T-cell (primary cell): ENCODE results near the gene RPS19. TPM values are rescaled to one million over a fixed set of nuclear protein-coding genes. Genes with fewer than 3 reads are reported as not detected.
A peak's percentile ranks its signal among the peaks of the same experiment; 100 is the strongest.

ENCODE experiments used
- ATAC-seq, 4 experiments: fragments of 200-7000 bp in 3 of 4; fragments of 150-1000 bp in 1 of 4; cut with Tn5 transposase; replicated peaks in 1 of 4; 1 replicate in 3 of 4; 2 replicates in 1 of 4; pipeline ENCODE4 v1.10.0; 2021; ENCODE audit warnings: moderate library complexity in 3 of 4, mild to moderate bottlenecking in 2 of 4, moderate number of reproducible peaks in 1 of 4
- CTCF ChIA-PET, 2 donors: fragments of 300-600 bp; sonication (Branson Sonifier 250); formaldehyde crosslinking; loops; one replicate each; lab custom pipeline; 2022; ENCODE audit warnings: antibody characterized with exemption in 2 of 2; lab: Charles Lee
- POLR2A ChIA-PET, 2 donors: fragments of 300-600 bp; sonication (Branson Sonifier 250); formaldehyde crosslinking; loops; one replicate each; lab custom pipeline; 2022; ENCODE audit warnings: antibody characterized with exemption in 2 of 2; lab: Charles Lee
- DNase-seq, 35 experiments: peaks; one replicate each; pipeline versions ENCODE4 v3.0.0 to v3.0.0-alpha.2; 2013 to 2023
- H3K27ac ChIP-seq: one replicate; pipeline ENCODE4 v1.5.1; 2013; ENCODE audit warnings: low read length
- H3K27me3 ChIP-seq, 2 experiments: replicated peaks in 1 of 2; 1 replicate in 1 of 2; 2 replicates in 1 of 2; pipeline versions ENCODE4 v1.6.1 to v1.7.0; 2013; ENCODE audit warnings: low read length in 1 of 2, mixed read lengths in 1 of 2; ENCODE audit not compliant: control insufficient read depth in 2 of 2, insufficient read depth in 2 of 2; ENCODE audit errors: extremely low read depth in 1 of 2
- H3K36me3 ChIP-seq, 2 donors: 1 replicate in 1 of 2; 2 replicates in 1 of 2; pipeline versions ENCODE4 v1.6.1 to v1.7.0; 2013; ENCODE audit warnings: low read length in 1 of 2; ENCODE audit not compliant: control insufficient read depth in 2 of 2, insufficient read depth in 1 of 2; ENCODE audit errors: extremely low read depth in 1 of 2
- H3K4me1 ChIP-seq, 2 experiments: 1 replicate in 1 of 2; 2 replicates in 1 of 2; pipeline versions ENCODE4 v1.6.1 to v1.7.0; 2013; ENCODE audit warnings: low read length in 2 of 2, mixed read lengths in 1 of 2; ENCODE audit not compliant: insufficient read depth in 2 of 2, control insufficient read depth in 1 of 2; ENCODE audit errors: extremely low read depth in 1 of 2
- H3K4me3 ChIP-seq, 2 donors: 1 replicate in 1 of 2; 2 replicates in 1 of 2; pipeline versions ENCODE4 v1.5.1 to v1.7.0; 2013; ENCODE audit warnings: mild to moderate bottlenecking in 2 of 2, low read length in 1 of 2, moderate library complexity in 1 of 2; ENCODE audit not compliant: control insufficient read depth in 1 of 2; ENCODE audit errors: extremely low read depth in 1 of 2
- H3K9me3 ChIP-seq: 2 replicates; pipeline ENCODE4 v1.7.0; 2013
- H3K27ac Mint-ChIP-seq, 2 donors: one replicate each; pipeline ENCODE4 v1.8.0; 2020 to 2021; ENCODE audit warnings: mild to moderate bottlenecking in 2 of 2, mixed read lengths in 2 of 2
- H3K27me3 Mint-ChIP-seq, 2 donors: one replicate each; pipeline ENCODE4 v1.8.0; 2021 to 2022; ENCODE audit warnings: mixed read lengths in 2 of 2
- H3K36me3 Mint-ChIP-seq: one replicate; pipeline ENCODE4 v1.8.0; 2021; ENCODE audit warnings: mixed read lengths
- H3K4me1 Mint-ChIP-seq, 3 donors: one replicate each; pipeline ENCODE4 v1.8.0; 2020 to 2022; ENCODE audit warnings: mixed read lengths in 3 of 3, mild to moderate bottlenecking in 1 of 3
- H3K4me3 Mint-ChIP-seq, 3 donors: one replicate each; pipeline ENCODE4 v1.8.0; 2020 to 2022; ENCODE audit warnings: mild to moderate bottlenecking in 3 of 3, mixed read lengths in 3 of 3, moderate library complexity in 3 of 3
- H3K9me3 Mint-ChIP-seq, 3 donors: one replicate each; pipeline ENCODE4 v1.8.0; 2020 to 2022; ENCODE audit warnings: mixed read lengths in 3 of 3
- WGBS: methylation state at CpG from one replicate; pipeline ENCODE4 v1.1.5; 2013; ENCODE audit warnings: missing lambda C conversion rate; ENCODE audit not compliant: insufficient coverage; 5-methylcytosine and 5-hydroxymethylcytosine counted together
- total RNA-seq, 35 experiments: library from RNA in 6 of 35; stranded (reverse) in 6 of 35; fragments of 120-200 nt in 1 of 35; gene quantifications; one replicate each; pipeline versions ENCODE4 v1.2.1 to v1.2.4 and lab custom pipeline; 2013 to 2026

Gene RPS19
- total RNA-seq, 5 donors from 2014 or later (not counting 1 experiment from before 2014, with no cell fraction given), result 3,043 to 4,286 (median 3,822) TPM

DNA sequence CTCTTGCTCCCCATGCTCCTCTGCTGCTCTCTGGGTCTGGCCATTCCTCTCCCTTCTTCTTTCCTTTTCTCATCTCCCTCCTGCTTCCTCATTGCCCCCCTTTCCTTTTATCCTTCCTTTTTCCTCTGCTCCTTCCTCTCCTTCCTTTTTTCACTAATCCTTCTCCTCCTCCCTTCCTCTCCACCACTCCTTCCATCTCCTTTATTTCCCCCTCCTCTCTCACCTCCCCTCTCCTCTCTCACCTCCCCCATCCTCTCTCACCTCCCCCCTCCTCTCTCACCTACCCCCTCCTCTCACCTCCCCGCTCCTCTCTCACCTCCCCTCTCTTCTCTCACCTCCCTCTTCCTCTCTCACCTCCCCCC is 36.5 kb downstream of the RPS19 start:
- Mint-ChIP-seq H3K4me3 (peak overlapping the region in 1 of 3 donors; percentile 62), H3K27me3 (no peaks in the 10 kb centered on the region), H3K36me3 (peaks cover 40% of the 10 kb centered on the region), H3K9me3 (no peaks in the 10 kb centered on the region), H3K4me1 (peaks cover 53 to 63% (median 58%) of the 10 kb centered on the region in 3 donors), H3K27ac (peak overlapping the region in 1 of 2 donors; percentile 75)
- POLR2A ChIA-PET, result no interaction called here
- ATAC-seq (no peak), DNase-seq (no peak)
- Histone ChIP-seq H3K9me3 (no peaks in the 10 kb centered on the region), H3K27ac (peak overlapping the region; percentile 29), H3K4me3 (no peak overlapping the region), H3K27me3 (no peaks in the 10 kb centered on the region), H3K36me3 (peaks cover 29 to 85% of the 10 kb centered on the region in 2 donors), H3K4me1 (peaks cover 21 to 70% of the 10 kb centered on the region in 2 experiments)
- CTCF ChIA-PET, result interaction anchor here in 1 of 2 donors (0.5 kb wide), 1 partner anchor 49 kb away, joined by 3 read pairs; no protein-coding TSS in a partner anchor
- WGBS, result no CpG with 5 or more reads among the region's 1 CpG

DNA sequence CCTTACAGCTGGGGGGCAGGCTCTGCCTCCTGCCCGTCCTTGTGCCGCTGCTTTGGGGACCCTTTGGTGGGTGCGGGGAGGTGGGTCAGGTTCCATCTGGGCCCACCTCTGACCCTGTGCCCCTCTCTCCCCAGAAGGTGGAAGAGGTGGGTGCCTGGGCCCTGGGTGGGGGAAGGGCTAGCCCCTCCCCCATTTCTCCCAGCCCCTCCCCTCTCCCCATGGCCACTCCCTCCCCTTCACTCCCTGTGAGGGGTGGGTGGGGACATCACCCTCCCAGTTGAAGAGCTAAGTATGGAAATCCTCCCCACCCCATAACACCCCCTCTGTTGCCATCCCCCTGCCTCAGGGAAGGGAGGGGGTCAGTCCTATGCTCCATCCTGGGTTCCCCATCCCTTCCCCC is 37.1 kb downstream of the RPS19 start:
- Histone ChIP-seq H3K9me3 (no peaks in the 10 kb centered on the region), H3K4me3 (no peak overlapping the region), H3K27me3 (no peaks in the 10 kb centered on the region), H3K36me3 (peaks cover 31 to 85% of the 10 kb centered on the region in 2 donors), H3K27ac (no peak overlapping the region), H3K4me1 (peaks cover 16 to 70% of the 10 kb centered on the region in 2 experiments)
- Mint-ChIP-seq H3K27me3 (no peaks in the 10 kb centered on the region), H3K27ac (no peak overlapping the region), H3K4me1 (peaks cover 50 to 63% (median 58%) of the 10 kb centered on the region in 3 donors), H3K4me3 (peak overlapping the region in 1 of 3 donors; percentile 32), H3K36me3 (peaks cover 43% of the 10 kb centered on the region), H3K9me3 (no peaks in the 10 kb centered on the region)
- POLR2A ChIA-PET, result no interaction called here
- ATAC-seq, result no peak
- WGBS, result no CpG with 5 or more reads among the region's 3 CpGs
- CTCF ChIA-PET, result no interaction called here
- DNase-seq, result no peak

- ChIA-PET CTCF (no interaction called here), POLR2A (no interaction called here)
- no peaks in the 10 kb centered on the region for H3K27me3 Mint-ChIP-seq
- no peaks in the 10 kb centered on the region for H3K27me3 ChIP-seq
- H3K27ac ChIP-seq, result no peak overlapping the region
- no peaks in the 10 kb centered on the region for H3K9me3 ChIP-seq
- peaks cover 44% of the 10 kb centered on the region for H3K36me3 Mint-ChIP-seq
- H3K4me3 Mint-ChIP-seq, result peak overlapping the region in 1 of 3 donors; percentile 32
- peaks cover 10 to 70% of the 10 kb centered on the region in 2 experiments for H3K4me1 ChIP-seq
- H3K9me3 Mint-ChIP-seq, result no peaks in the 10 kb centered on the region
- H3K27ac Mint-ChIP-seq, result peak overlapping the region in 1 of 2 donors; percentile 55
- H3K36me3 ChIP-seq, result peaks cover 34 to 85% of the 10 kb centered on the region in 2 donors
- ATAC-seq, result no peak
- DNase-seq, result no peak
- H3K4me3 ChIP-seq, result no peak overlapping the region
- H3K4me1 Mint-ChIP-seq, result peaks cover 48 to 62% (median 56%) of the 10 kb centered on the region in 3 donors
- 86% methylated on average over 6 of the region's 24 CpGs for WGBS
These were observed 37.8 kb downstream of the RPS19 start for GRCh38 chr19:41897820-41898219.

- H3K27ac ChIP-seq, result no peak overlapping the region
- peaks cover 8 to 70% of the 10 kb centered on the region in 2 experiments for H3K4me1 ChIP-seq
- WGBS, result 94% methylated on average over 10 of the region's 15 CpGs
- Mint-ChIP-seq H3K4me3 (peak overlapping the region in 1 of 3 donors; percentile 32), H3K36me3 (peaks cover 40% of the 10 kb centered on the region), H3K9me3 (no peaks in the 10 kb centered on the region), H3K4me1 (peaks cover 44 to 59% (median 55%) of the 10 kb centered on the region in 3 donors), H3K27me3 (no peaks in the 10 kb centered on the region), H3K27ac (peak overlapping the region in 1 of 2 donors; percentile 55)
- no peak overlapping the region for H3K4me3 ChIP-seq
- H3K9me3 ChIP-seq, result no peaks in the 10 kb centered on the region
- ATAC-seq (no peak), DNase-seq (no peak)
- H3K36me3 ChIP-seq, result peaks cover 34 to 86% of the 10 kb centered on the region in 2 donors
- ChIA-PET CTCF (no interaction called here), POLR2A (interaction anchor here in 1 of 2 donors (0.6 kb wide), 1 partner anchor 11 kb away, joined by 3 read pairs; no protein-coding TSS in a partner anchor)
- no peaks in the 10 kb centered on the region for H3K27me3 ChIP-seq
These were observed 38.2 kb downstream of the RPS19 start for GRCh38 chr19:41898235-41898634.

DNA sequence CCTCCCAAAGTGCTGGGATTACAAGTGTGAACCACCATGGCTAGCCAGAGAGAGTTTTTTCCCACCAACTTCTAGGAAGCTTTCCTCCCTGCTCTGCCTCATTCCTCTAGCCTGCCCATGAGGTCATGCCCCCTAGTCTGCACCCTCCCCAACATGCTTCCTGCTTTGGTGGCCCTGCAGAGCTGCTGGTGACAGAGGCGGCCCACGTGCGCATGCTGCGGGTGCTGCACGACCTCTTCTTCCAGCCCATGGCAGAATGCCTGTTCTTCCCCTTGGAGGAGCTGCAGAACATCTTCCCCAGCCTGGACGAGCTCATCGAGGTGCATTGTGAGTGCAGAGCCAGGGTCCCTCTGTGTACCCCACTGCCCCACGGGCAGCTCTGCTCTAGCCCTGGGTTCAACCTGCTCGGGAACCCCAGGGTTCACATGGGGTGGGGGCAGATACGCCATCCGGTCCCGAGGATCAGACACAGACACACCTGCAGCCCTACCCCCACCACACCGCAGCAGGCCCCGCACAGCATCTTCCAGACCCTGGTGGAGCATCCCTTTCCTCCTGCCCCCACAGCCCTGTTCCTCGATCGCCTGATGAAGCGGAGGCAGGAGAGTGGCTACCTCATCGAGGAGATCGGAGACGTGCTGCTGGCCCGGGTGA is 41.8 kb downstream of the RPS19 start:
- H3K4me3 ChIP-seq, result no peak overlapping the region
- H3K27me3 ChIP-seq, result no peaks in the 10 kb centered on the region
- no peak for DNase-seq
- no peaks in the 10 kb centered on the region for H3K9me3 Mint-ChIP-seq
- peak overlapping the region in 1 of 2 donors; percentile 68 for H3K27ac Mint-ChIP-seq
- H3K27ac ChIP-seq, result no peak overlapping the region
- ChIA-PET POLR2A (no interaction called here), CTCF (no interaction called here)
- peaks cover 52% of the 10 kb centered on the region for H3K36me3 Mint-ChIP-seq
- WGBS, result 79% methylated on average over 20 of the region's 21 CpGs
- peaks cover 0 to 65% of the 10 kb centered on the region in 2 experiments for H3K4me1 ChIP-seq
- no peak overlapping the region for H3K4me3 Mint-ChIP-seq
- no peaks in the 10 kb centered on the region for H3K27me3 Mint-ChIP-seq
- H3K9me3 ChIP-seq, result no peaks in the 10 kb centered on the region
- H3K4me1 Mint-ChIP-seq, result peaks cover 39 to 61% (median 60%) of the 10 kb centered on the region in 3 donors
- peaks cover 37 to 93% of the 10 kb centered on the region in 2 donors for H3K36me3 ChIP-seq
- no peak for ATAC-seq

GRCh38 chr19:41902594-41902993 is 42.5 kb downstream of the RPS19 start:
- Mint-ChIP-seq H3K4me3 (no peak overlapping the region), H3K9me3 (no peaks in the 10 kb centered on the region), H3K36me3 (peaks cover 53% of the 10 kb centered on the region), H3K27ac (no peak overlapping the region), H3K27me3 (no peaks in the 10 kb centered on the region), H3K4me1 (peaks cover 43 to 63% (median 62%) of the 10 kb centered on the region in 3 donors)
- Histone ChIP-seq H3K36me3 (peaks cover 38 to 94% of the 10 kb centered on the region in 2 donors), H3K4me1 (peaks cover 0 to 59% of the 10 kb centered on the region in 2 experiments), H3K27ac (no peak overlapping the region), H3K4me3 (no peak overlapping the region), H3K27me3 (no peaks in the 10 kb centered on the region), H3K9me3 (no peaks in the 10 kb centered on the region)
- 97% methylated on average over 17 of the region's 17 CpGs for WGBS
- ATAC-seq (no peak), DNase-seq (no peak)
- ChIA-PET POLR2A (no interaction called here), CTCF (no interaction called here)
